Gastrocnemius medialis (tissue), 4 donors: ENCODE results near the gene RNGTT. TPM values are rescaled to one million over a fixed set of nuclear protein-coding genes. Genes with fewer than 3 reads are reported as not detected.

ENCODE experiments used
- ATAC-seq, 2 donors: fragments of 150-250 bp; one replicate each; pipeline ENCODE4 v1.9.1; 2016
- DNase-seq, 2 donors: peaks; one replicate each; pipeline ENCODE4 v3.0.0-alpha.2; 2019
- H3K27ac ChIP-seq, 4 donors: fragments of 200-600 bp; sonication (generic); 1 replicate in 1 of 4; 2 replicates in 3 of 4; pipeline ENCODE4 v1.5.1; 2016 to 2018; ENCODE audit warnings: mild to moderate bottlenecking in 2 of 4, moderate library complexity in 1 of 4
- H3K27me3 ChIP-seq, 3 donors: fragments of 200-600 bp; sonication (generic) in 2 of 3; 1 replicate in 1 of 3; 2 replicates in 2 of 3; pipeline versions ENCODE4 v1.5.1 to v1.6.0; 2016 to 2019; ENCODE audit warnings: mild to moderate bottlenecking in 1 of 3, moderate library complexity in 1 of 3
- H3K36me3 ChIP-seq, 2 donors: fragments of 200-600 bp; sonication (generic) in 1 of 2; one replicate each; pipeline ENCODE4 v1.5.1; 2017 to 2018
- H3K4me1 ChIP-seq, 2 donors: fragments of 200-600 bp; sonication (generic) in 1 of 2; one replicate each; pipeline ENCODE4 v1.5.1; 2016 to 2017; ENCODE audit warnings: mild to moderate bottlenecking in 2 of 2
- H3K4me3 ChIP-seq, 4 donors: fragments of 200-600 bp; sonication (generic) in 3 of 4; 1 replicate in 1 of 4; 2 replicates in 3 of 4; pipeline ENCODE4 v1.5.1; 2016 to 2019; ENCODE audit warnings: mild to moderate bottlenecking in 2 of 4
- H3K9me3 ChIP-seq, 3 donors: fragments of 200-600 bp; sonication (generic) in 2 of 3; 1 replicate in 1 of 3; 2 replicates in 2 of 3; pipeline ENCODE4 v1.5.1; 2016 to 2019
- CTCF ChIP-seq, 5 experiments: fragments of 450-650 bp in 3 of 5; fragments of 200-600 bp in 2 of 5; sonication (generic) in 2 of 5; IDR thresholded peaks in 4 of 5; conservative IDR thresholded peaks in 1 of 5; 1 replicate in 4 of 5; 2 replicates in 1 of 5; pipeline ENCODE4 v1.5.1; 2016 to 2019; ENCODE audit warnings: antibody characterized with exemption in 5 of 5, mild to moderate bottlenecking in 3 of 5, moderate library complexity in 3 of 5
- POLR2A ChIP-seq, 2 donors: fragments of 450-650 bp; IDR thresholded peaks; one replicate each; pipeline ENCODE4 v1.6.1; 2017; ENCODE audit warnings: antibody characterized with exemption in 2 of 2, mild to moderate bottlenecking in 2 of 2, moderate library complexity in 2 of 2
- in situ Hi-C, 4 donors: fragments of 200-750 bp; cut with MboI; loops; one replicate each; pipeline versions ENCODE4 v1.15.0 to v1.8.0; 2017; ENCODE audit warnings: low sequenced_read_pairs in 4 of 4
- intact Hi-C: fragments of 100-400 bp; cut with DNase I; formaldehyde crosslinking; loops from one replicate; pipeline ENCODE4 v1.15.1; 2023; ENCODE audit warnings: low total_unique reads
- total RNA-seq, 4 donors: library from RNA; depleted of rRNA; stranded (reverse); fragments of >200 nt; gene quantifications; one replicate each; pipeline versions ENCODE4 v1.1.0 to v1.2.3, GENCODE V29; 2016

Gene RNGTT
- total RNA-seq, 4 donors from 2014 or later, result 4.9 to 11.3 (median 8.2) TPM

GRCh38 chr6:88867841-88868731 is 95.3 kb downstream of the RNGTT start:
- no peak for DNase-seq
- ATAC-seq, result no peak
- peaks cover 8 to 13% of the 10 kb centered on the region in 2 donors for H3K4me1 ChIP-seq
- no peaks in the 10 kb centered on the region for H3K9me3 ChIP-seq
- intact Hi-C loops (no loop called here), in situ Hi-C loops (loop anchor here in 3 of 4 donors (10.0 to 25.0 kb wide), 2 partner anchors 933 to 1481 kb away; no protein-coding TSS in a partner anchor)
- no peak overlapping the region for H3K27ac ChIP-seq
- TF ChIP-seq CTCF (IDR thresholded peaks at IDR 0.05 in 4 of 5, conservative IDR thresholded peaks at IDR 0.05 in 1 of 5), result no peak
- TF ChIP-seq POLR2A (IDR thresholded peaks at IDR 0.05), result no peak
- H3K27me3 ChIP-seq, result no peaks in the 10 kb centered on the region
- H3K36me3 ChIP-seq, result no peaks in the 10 kb centered on the region
- H3K4me3 ChIP-seq, result no peak overlapping the region

GRCh38 chr6:88866856-88867255 is 96.6 kb downstream of the RNGTT start:
- ATAC-seq (no peak), DNase-seq (no peak)
- H3K4me3 ChIP-seq, result no peak overlapping the region
- H3K27ac ChIP-seq, result no peak overlapping the region
- H3K36me3 ChIP-seq, result no peaks in the 10 kb centered on the region
- TF ChIP-seq POLR2A (IDR thresholded peaks at IDR 0.05) (no peak), CTCF (IDR thresholded peaks at IDR 0.05 in 4 of 5, conservative IDR thresholded peaks at IDR 0.05 in 1 of 5) (no peak)
- H3K27me3 ChIP-seq, result no peaks in the 10 kb centered on the region
- H3K4me1 ChIP-seq, result peaks cover 8 to 13% of the 10 kb centered on the region in 2 donors
- in situ Hi-C loops (loop anchor here in 3 of 4 donors (10.0 to 25.0 kb wide), 2 partner anchors 932 to 1480 kb away; no protein-coding TSS in a partner anchor), intact Hi-C loops (no loop called here)
- no peaks in the 10 kb centered on the region for H3K9me3 ChIP-seq

- Histone ChIP-seq H3K9me3 (no peaks in the 10 kb centered on the region), H3K4me3 (no peak overlapping the region), H3K4me1 (peaks cover 10 to 13% of the 10 kb centered on the region in 2 donors), H3K27me3 (no peaks in the 10 kb centered on the region), H3K36me3 (no peaks in the 10 kb centered on the region), H3K27ac (no peak overlapping the region)
- DNase-seq (no peak), ATAC-seq (no peak)
- intact Hi-C loops, result no loop called here
- in situ Hi-C loops, result loop anchor here in 3 of 4 donors (10.0 to 25.0 kb wide), 2 partner anchors 930 to 1478 kb away; no protein-coding TSS in a partner anchor
- TF ChIP-seq CTCF (IDR thresholded peaks at IDR 0.05 in 4 of 5, conservative IDR thresholded peaks at IDR 0.05 in 1 of 5) (no peak), POLR2A (IDR thresholded peaks at IDR 0.05) (no peak)
Measured at GRCh38 chr6:88865275-88865674, 98.1 kb downstream of the RNGTT start.

- intact Hi-C loops, result no loop called here
- no peak for ATAC-seq
- H3K4me3 ChIP-seq, result no peak overlapping the region
- in situ Hi-C loops, result loop anchor here in 3 of 4 donors (10.0 to 25.0 kb wide), 2 partner anchors 930 to 1477 kb away; no protein-coding TSS in a partner anchor
- peaks cover 5 to 7% of the 10 kb centered on the region in 2 donors for H3K4me1 ChIP-seq
- H3K27ac ChIP-seq, result no peak overlapping the region
- H3K36me3 ChIP-seq, result no peaks in the 10 kb centered on the region
- DNase-seq, result no peak
- no peaks in the 10 kb centered on the region for H3K9me3 ChIP-seq
- TF ChIP-seq CTCF (IDR thresholded peaks at IDR 0.05 in 4 of 5, conservative IDR thresholded peaks at IDR 0.05 in 1 of 5) (no peak), POLR2A (IDR thresholded peaks at IDR 0.05) (no peak)
- no peaks in the 10 kb centered on the region for H3K27me3 ChIP-seq
Measured at GRCh38 chr6:88864359-88865054, 98.9 kb downstream of the RNGTT start.
